Measurements from ENCODE around the gene FRMD4B.

- TF ChIP-seq CTCF (IDR thresholded peaks at IDR 0.05) (no peak), POLR2A (IDR thresholded peaks at IDR 0.05) (no peak)
Measured at GRCh38 chr3:69294014-69294766, 91.7 kb downstream of the FRMD4B start.
